ENCODE results near the gene PIP4K2A.
"Not testable (repeated sequence)": the region's sequence is repeated elsewhere in the genome, so short reads cannot be mapped to it uniquely, and the experiment has no call there.

PIP4K2A gene

GRCh38 chr10:22692119-22692518 is 22.3 kb downstream of the PIP4K2A start:
- not testable (repeated sequence) for DNase-seq

- no peak for DNase-seq
Measured at GRCh38 chr10:22690614-22691431, 23.6 kb downstream of the PIP4K2A start.

- no peak for DNase-seq
Measured at GRCh38 chr10:22690158-22690557, 24.2 kb downstream of the PIP4K2A start.

- no peak for DNase-seq
Measured at GRCh38 chr10:22686347-22686746, 28.0 kb downstream of the PIP4K2A start.

GRCh38 chr10:22685926-22686325 is 28.5 kb downstream of the PIP4K2A start:
- no peak for DNase-seq

GRCh38 chr10:22684699-22685098 is 29.7 kb downstream of the PIP4K2A start:
- DNase-seq, result no peak

GRCh38 chr10:22683140-22683389 is 31.3 kb downstream of the PIP4K2A start:
- DNase-seq, result no peak

- DNase-seq, result peak in 2 of 4 experiments; percentile 18 to 38
Measured at GRCh38 chr10:22682237-22683139, 31.9 kb downstream of the PIP4K2A start.

- peak in 2 of 4 experiments; percentile 26 to 30 for DNase-seq
Measured at GRCh38 chr10:22681783-22682183, 32.6 kb downstream of the PIP4K2A start.

GRCh38 chr10:22681301-22681700 is 33.1 kb downstream of the PIP4K2A start:
- no peak for DNase-seq

GRCh38 chr10:22679608-22680007 is 34.8 kb downstream of the PIP4K2A start:
- DNase-seq, result no peak

GRCh38 chr10:22677333-22677732 is 37.0 kb downstream of the PIP4K2A start:
- DNase-seq, result no peak

GRCh38 chr10:22676435-22676834 is 37.9 kb downstream of the PIP4K2A start:
- no peak for DNase-seq

GRCh38 chr10:22674573-22674930 is 39.8 kb downstream of the PIP4K2A start:
- DNase-seq, result no peak

GRCh38 chr10:22673785-22674572 is 40.4 kb downstream of the PIP4K2A start:
- DNase-seq, result no peak

GRCh38 chr10:22673091-22673392 is 41.3 kb downstream of the PIP4K2A start:
- no peak for DNase-seq

- no peak for DNase-seq
Measured at GRCh38 chr10:22672319-22673090, 41.9 kb downstream of the PIP4K2A start.

GRCh38 chr10:22670788-22671187 is 43.6 kb downstream of the PIP4K2A start:
- no peak for DNase-seq

GRCh38 chr10:22669163-22669711 is 45.1 kb downstream of the PIP4K2A start:
- DNase-seq, result no peak

GRCh38 chr10:22667093-22667480 is 47.3 kb downstream of the PIP4K2A start:
- no peak for DNase-seq

- DNase-seq, result peak in 2 of 4 experiments; percentile 10 to 37
Measured at GRCh38 chr10:22666287-22667092, 47.9 kb downstream of the PIP4K2A start.

- DNase-seq, result no peak
Measured at GRCh38 chr10:22665329-22665728, 49.0 kb downstream of the PIP4K2A start.
